K562 (cell line): ENCODE data around the gene GRAMD2A. TPM values are rescaled to one million over a fixed set of nuclear protein-coding genes. Genes with fewer than 3 reads are reported as not detected.

Source experiments
- ATAC-seq: fragments of 200-7000 bp; cut with Tn5 transposase; 3 replicates; pipeline ENCODE4 v1.9.1; 2020; ENCODE audit warnings: moderate library complexity
- BruUV-seq: library from RNA; stranded (reverse); fragments of 400-500 nt; replicated peaks from 2 replicates; lab custom pipeline; 2021; lab: Mats Ljungman, UMichigan
- CTCF ChIA-PET: fragments of 300-600 bp; formaldehyde crosslinking; extraction: SDS; loops from one replicate; lab custom pipeline; 2021; ENCODE audit warnings: low intra/inter-chr PET ratio; lab: Yijun Ruan, JAX
- POLR2A ChIA-PET: fragments of 300-600, 350-650 bp; sonication (Branson Sonifier 250); formaldehyde crosslinking; extraction: SDS; loops from one replicate; lab custom pipeline; 2021; ENCODE audit warnings: antibody characterized with exemption, inconsistent platforms; lab: Yijun Ruan, JAX
- DNase-seq, 4 experiments: peaks; one replicate each; pipeline versions ENCODE4 v3.0.0 to v3.0.0-alpha.2; 2011 to 2018; ENCODE audit warnings: low spot score in 3 of 4, mixed read lengths in 3 of 4; ENCODE audit errors: extremely low read depth in 1 of 4
- FAIRE-seq: peaks from 2 replicates; lab custom pipeline; 2011; peaks lifted over from hg19 to GRCh38; lab: Jason Lieb, UNC
- H2AFZ ChIP-seq: 2 replicates; pipeline ENCODE4 v1.6.0; 2011; ENCODE audit warnings: low read depth, low read length, control low read depth, inconsistent platforms
- H3K27ac ChIP-seq: fragments of 200-600 bp; 3 replicates; pipeline ENCODE4 v1.8.0; 2011; ENCODE audit warnings: low read depth, mild to moderate bottlenecking, control low read depth, inconsistent platforms, low read length, moderate library complexity, mixed read lengths; ENCODE audit errors: extremely low read depth
- H3K27me3 ChIP-seq, 2 experiments: fragments of 300-600 bp in 1 of 2; 2 replicates in 1 of 2; 3 replicates in 1 of 2; pipeline versions ENCODE4 v1.6.0 to v1.8.0; 2011; ENCODE audit warnings: inconsistent platforms in 2 of 2, low read length in 2 of 2, mild to moderate bottlenecking in 1 of 2, mixed read lengths in 1 of 2, moderate library complexity in 1 of 2; ENCODE audit not compliant: control insufficient read depth in 2 of 2, insufficient read depth in 2 of 2
- H3K36me3 ChIP-seq: fragments of 300-600 bp; 3 replicates; pipeline ENCODE4 v1.8.0; 2011; ENCODE audit warnings: mild to moderate bottlenecking, low read length, inconsistent platforms; ENCODE audit not compliant: control insufficient read depth, insufficient read depth
- H3K4me1 ChIP-seq, 2 experiments: fragments of 200-600 bp in 1 of 2; replicated peaks in 1 of 2; 2 replicates in 1 of 2; 3 replicates in 1 of 2; pipeline versions ENCODE4 v1.5.1 to v1.8.0; 2011; ENCODE audit warnings: inconsistent platforms in 2 of 2, low read length in 2 of 2, mild to moderate bottlenecking in 1 of 2, mixed read lengths in 1 of 2, moderate library complexity in 1 of 2; ENCODE audit not compliant: control insufficient read depth in 2 of 2, insufficient read depth in 2 of 2
- H3K4me2 ChIP-seq: 2 replicates; pipeline ENCODE4 v1.6.1; 2011; ENCODE audit warnings: low read length, control low read depth, inconsistent platforms, mixed read lengths; ENCODE audit not compliant: insufficient read depth
- H3K4me3 ChIP-seq: fragments of 200-600 bp; sonication (generic), shearing (Covaris generic); 2 replicates; pipeline ENCODE4 v1.5.1; 2016; ENCODE audit warnings: control low read depth, inconsistent platforms
- H3K79me2 ChIP-seq: fragments of 200-600 bp; 3 replicates; pipeline ENCODE4 v1.8.0; 2011; ENCODE audit warnings: low read length, inconsistent platforms; ENCODE audit not compliant: control insufficient read depth, insufficient read depth
- H3K9ac ChIP-seq, 2 experiments: 2 replicates each; pipeline versions ENCODE4 v1.6.0 to v1.6.1; 2011; ENCODE audit warnings: low read depth in 2 of 2, low read length in 2 of 2, control low read depth in 1 of 2, inconsistent platforms in 1 of 2, mild to moderate bottlenecking in 1 of 2, mixed read lengths in 1 of 2; ENCODE audit not compliant: insufficient read depth in 1 of 2
- H3K9me1 ChIP-seq: one replicate; pipeline ENCODE4 v1.6.0; 2011; ENCODE audit warnings: inconsistent platforms, mild to moderate bottlenecking, low read length, moderate library complexity; ENCODE audit not compliant: control insufficient read depth, insufficient read depth
- H3K9me3 ChIP-seq: replicated peaks from 2 replicates; pipeline ENCODE4 v1.5.1; 2011; ENCODE audit warnings: low read depth, low read length, inconsistent platforms; ENCODE audit not compliant: control insufficient read depth, insufficient read depth
- H4K20me1 ChIP-seq: replicated peaks from 2 replicates; pipeline ENCODE4 v1.6.1; 2011; ENCODE audit warnings: low read length, inconsistent platforms, mixed read lengths; ENCODE audit not compliant: control insufficient read depth, insufficient read depth
- DNMT1 ChIP-seq: fragments of 450-650 bp; IDR thresholded peaks from 2 replicates; pipeline ENCODE4 v1.6.1; 2016; ENCODE audit warnings: antibody characterized with exemption, mild to moderate bottlenecking
- ZBED1 ChIP-seq: IDR thresholded peaks from 2 replicates; pipeline ENCODE4 v1.6.1; 2014
- ZBTB17 ChIP-seq: fragments of 450-650 bp; formaldehyde crosslinking; IDR thresholded peaks from 2 replicates; pipeline ENCODE4 v1.4.0; 2020; ENCODE audit warnings: mild to moderate bottlenecking
- ZNF124 ChIP-seq: sonication (generic); formaldehyde crosslinking; IDR thresholded peaks from 2 replicates; pipeline ENCODE4 v1.8.1; 2022; ENCODE audit warnings: missing genetic modification reagents
- ZNF695 ChIP-seq: fragments of 450-650 bp; formaldehyde crosslinking; IDR thresholded peaks from 2 replicates; pipeline ENCODE4 v1.4.0; 2020; ENCODE audit warnings: mild to moderate bottlenecking, moderate library complexity
- WGBS: fragments of 100-300 bp; shearing (Covaris generic); methylation state at CpG from one replicate; pipeline ENCODE4 v1.1.6; 2016; ENCODE audit warnings: low coverage, mixed read lengths; ENCODE audit not compliant: insufficient coverage; ENCODE audit errors: missing lambda C conversion rate; 5-methylcytosine and 5-hydroxymethylcytosine counted together
- in situ Hi-C: fragments of 300-500 bp; cut with MboI; formaldehyde crosslinking; loops from 4 replicates; pipeline ENCODE4 v1.15.0; 2018; ENCODE audit warnings: inconsistent platforms, mixed read lengths
- intact Hi-C: fragments of 100-400 bp; cut with micrococcal nuclease; formaldehyde crosslinking; loops from 2 replicates; pipeline ENCODE4 v1.14.2; 2022
- polyA plus RNA-seq, 8 experiments: library from polyadenylated mRNA; depleted of rRNA in 4 of 8; stranded (reverse) in 5 of 8; unstranded in 3 of 8; fragments of >200 nt; fragmentation: Nextera tagmentation in 2 of 8; fragmentation: Illumina TruSeq in 1 of 8; extraction: Ambion mirVana in 2 of 8; extraction: Trizol in 1 of 8; gene quantifications; 2 replicates each; pipeline versions ENCODE4 v1.2.1 to v1.2.3, GENCODE V29; 2011 to 2014; ENCODE audit warnings: inconsistent platforms in 1 of 8, missing spikeins in 1 of 8
- total RNA-seq, 7 experiments: library from RNA; depleted of rRNA in 6 of 7; stranded (reverse); fragments of >200 nt in 6 of 7; fragmentation: Illumina TruSeq in 2 of 7; extraction: Trizol in 2 of 7; gene quantifications; 2 replicates each; pipeline versions ENCODE4 v1.2.1 to v1.2.3, GENCODE V29; 2011 to 2021; ENCODE audit warnings: low replicate concordance in 1 of 7
- TF ChIP-seq, protein P1 (sequence below): fragments of 250-450 bp; sonication (Bioruptor Pico); IDR thresholded peaks from 2 replicates; pipeline ENCODE4 v1.9.0; 2021; ENCODE audit warnings: mild to moderate bottlenecking, inconsistent platforms
- TF ChIP-seq, protein P2 (sequence below): fragments of 250-450 bp; sonication (Bioruptor Pico); IDR thresholded peaks from 2 replicates; pipeline ENCODE4 v1.5.0; 2020; ENCODE audit warnings: mild to moderate bottlenecking, borderline replicate concordance

GRAMD2A gene
- total and polyA plus RNA-seq, 9 of the 15 experiments (the other 6 are each of a cell fraction or from before 2014, with no cell fraction given): 0.08 to 0.22 TPM; not detected in 7

DNA sequence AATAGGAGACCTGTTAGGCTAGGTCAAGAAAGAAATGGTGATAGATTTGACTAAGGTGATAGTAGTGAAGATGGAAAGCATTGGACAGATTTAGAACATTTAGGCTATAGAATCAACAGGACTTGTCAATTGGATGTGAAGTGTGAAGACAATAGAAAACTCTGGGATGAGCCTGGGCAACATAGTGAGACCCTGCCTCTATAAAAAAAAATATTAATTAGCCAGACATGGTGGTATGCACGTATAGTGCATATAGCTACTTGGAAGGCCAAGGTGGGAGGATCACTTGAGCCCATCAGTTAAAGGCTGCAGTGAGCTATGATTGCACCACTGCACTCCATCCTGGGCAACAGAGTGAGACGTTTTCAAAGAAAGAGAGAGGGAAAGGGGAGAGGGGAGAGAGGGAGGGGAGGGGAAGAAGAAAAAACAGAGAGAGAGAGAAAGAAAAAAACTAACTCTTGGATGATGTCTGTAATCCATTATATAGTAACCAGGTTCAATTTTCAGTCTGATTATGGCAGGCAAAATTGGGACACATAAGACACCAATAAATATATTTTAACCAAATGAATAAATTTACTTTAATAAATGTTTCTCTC lies 69.8 kb downstream of the GRAMD2A start:
- Histone ChIP-seq H3K9me3 (no peaks in the 10 kb centered on the region), H3K27ac (no peak overlapping the region), H2AFZ (no peak overlapping the region)
- FAIRE-seq: no peak
- POLR2A ChIA-PET: interaction anchor here (0.6 kb wide), 1 partner anchor 346 kb away, joined by 3 read pairs; no protein-coding TSS in a partner anchor
- TF ChIP-seq, protein P1, sequence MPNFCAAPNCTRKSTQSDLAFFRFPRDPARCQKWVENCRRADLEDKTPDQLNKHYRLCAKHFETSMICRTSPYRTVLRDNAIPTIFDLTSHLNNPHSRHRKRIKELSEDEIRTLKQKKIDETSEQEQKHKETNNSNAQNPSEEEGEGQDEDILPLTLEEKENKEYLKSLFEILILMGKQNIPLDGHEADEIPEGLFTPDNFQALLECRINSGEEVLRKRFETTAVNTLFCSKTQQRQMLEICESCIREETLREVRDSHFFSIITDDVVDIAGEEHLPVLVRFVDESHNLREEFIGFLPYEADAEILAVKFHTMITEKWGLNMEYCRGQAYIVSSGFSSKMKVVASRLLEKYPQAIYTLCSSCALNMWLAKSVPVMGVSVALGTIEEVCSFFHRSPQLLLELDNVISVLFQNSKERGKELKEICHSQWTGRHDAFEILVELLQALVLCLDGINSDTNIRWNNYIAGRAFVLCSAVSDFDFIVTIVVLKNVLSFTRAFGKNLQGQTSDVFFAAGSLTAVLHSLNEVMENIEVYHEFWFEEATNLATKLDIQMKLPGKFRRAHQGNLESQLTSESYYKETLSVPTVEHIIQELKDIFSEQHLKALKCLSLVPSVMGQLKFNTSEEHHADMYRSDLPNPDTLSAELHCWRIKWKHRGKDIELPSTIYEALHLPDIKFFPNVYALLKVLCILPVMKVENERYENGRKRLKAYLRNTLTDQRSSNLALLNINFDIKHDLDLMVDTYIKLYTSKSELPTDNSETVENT (CRISPR knock-in tag): no peak
- TF ChIP-seq, protein P2, sequence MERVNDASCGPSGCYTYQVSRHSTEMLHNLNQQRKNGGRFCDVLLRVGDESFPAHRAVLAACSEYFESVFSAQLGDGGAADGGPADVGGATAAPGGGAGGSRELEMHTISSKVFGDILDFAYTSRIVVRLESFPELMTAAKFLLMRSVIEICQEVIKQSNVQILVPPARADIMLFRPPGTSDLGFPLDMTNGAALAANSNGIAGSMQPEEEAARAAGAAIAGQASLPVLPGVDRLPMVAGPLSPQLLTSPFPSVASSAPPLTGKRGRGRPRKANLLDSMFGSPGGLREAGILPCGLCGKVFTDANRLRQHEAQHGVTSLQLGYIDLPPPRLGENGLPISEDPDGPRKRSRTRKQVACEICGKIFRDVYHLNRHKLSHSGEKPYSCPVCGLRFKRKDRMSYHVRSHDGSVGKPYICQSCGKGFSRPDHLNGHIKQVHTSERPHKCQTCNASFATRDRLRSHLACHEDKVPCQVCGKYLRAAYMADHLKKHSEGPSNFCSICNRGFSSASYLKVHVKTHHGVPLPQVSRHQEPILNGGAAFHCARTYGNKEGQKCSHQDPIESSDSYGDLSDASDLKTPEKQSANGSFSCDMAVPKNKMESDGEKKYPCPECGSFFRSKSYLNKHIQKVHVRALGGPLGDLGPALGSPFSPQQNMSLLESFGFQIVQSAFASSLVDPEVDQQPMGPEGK (CRISPR knock-in tag): no peak
- TF ChIP-seq ZNF695 (CRISPR knock-in tag) (no peak), ZBTB17 (CRISPR knock-in tag) (no peak), ZNF124 (CRISPR knock-in tag) (no peak), ZBED1 (no peak), DNMT1 (no peak)
- TF ChIP-seq, all 486 proteins: peak for 0
- intact Hi-C loops: no loop called here
- H3K4me3 ChIP-seq: no peak overlapping the region
- no peak overlapping the region for H3K9ac ChIP-seq
- no peaks in the 10 kb centered on the region for H4K20me1 ChIP-seq
- H3K36me3 ChIP-seq: no peaks in the 10 kb centered on the region
- H3K27me3 ChIP-seq: 0 out of 5 replicates have a peak, but pooled peaks cover 0 to 1% of the 10 kb centered on the region in 2 experiments
- DNase-seq (no peak), ATAC-seq (no peak)
- no peak overlapping the region for H3K4me2 ChIP-seq
- no peaks in the 10 kb centered on the region for H3K79me2 ChIP-seq
- H3K9me1 ChIP-seq: no peaks in the 10 kb centered on the region
- 5% methylated on average over 2 of the region's 2 CpGs for WGBS
- CTCF ChIA-PET: no interaction called here
- in situ Hi-C loops: no loop called here
- BruUV-seq: no TSS peak
- H3K4me1 ChIP-seq: no peaks in the 10 kb centered on the region
